NCI-H524 treated with DMSO at 0.1 percent for 48 hours (cell line): ENCODE results near the gene SKIL.
A peak's percentile ranks its signal among the peaks of the same experiment; 100 is the strongest.
"Not testable (repeated sequence)": the region's sequence is repeated elsewhere in the genome, so short reads cannot be mapped to it uniquely, and the experiment has no call there.

Source experiments
- DNase-seq: peaks from one replicate; lab custom pipeline; 2025; lab: John Stamatoyannopoulos, UW

SKIL gene, protein sequence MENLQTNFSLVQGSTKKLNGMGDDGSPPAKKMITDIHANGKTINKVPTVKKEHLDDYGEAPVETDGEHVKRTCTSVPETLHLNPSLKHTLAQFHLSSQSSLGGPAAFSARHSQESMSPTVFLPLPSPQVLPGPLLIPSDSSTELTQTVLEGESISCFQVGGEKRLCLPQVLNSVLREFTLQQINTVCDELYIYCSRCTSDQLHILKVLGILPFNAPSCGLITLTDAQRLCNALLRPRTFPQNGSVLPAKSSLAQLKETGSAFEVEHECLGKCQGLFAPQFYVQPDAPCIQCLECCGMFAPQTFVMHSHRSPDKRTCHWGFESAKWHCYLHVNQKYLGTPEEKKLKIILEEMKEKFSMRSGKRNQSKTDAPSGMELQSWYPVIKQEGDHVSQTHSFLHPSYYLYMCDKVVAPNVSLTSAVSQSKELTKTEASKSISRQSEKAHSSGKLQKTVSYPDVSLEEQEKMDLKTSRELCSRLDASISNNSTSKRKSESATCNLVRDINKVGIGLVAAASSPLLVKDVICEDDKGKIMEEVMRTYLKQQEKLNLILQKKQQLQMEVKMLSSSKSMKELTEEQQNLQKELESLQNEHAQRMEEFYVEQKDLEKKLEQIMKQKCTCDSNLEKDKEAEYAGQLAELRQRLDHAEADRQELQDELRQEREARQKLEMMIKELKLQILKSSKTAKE

GRCh38 chr3:170357176-170358041 is at the start of gene SKIL:
Gene SKIL, plus strand, starts transcription at chr3:170357715. Its CDS starts 2,617 bp downstream, at chr3:170360332.
- peak; percentile 77 for DNase-seq

- DNase-seq = no peak
These were observed 48.5 kb upstream of the SKIL start for GRCh38 chr3:170309046-170309445.

- DNase-seq = no peak
These were observed 39.6 kb upstream of the SKIL start for GRCh38 chr3:170317954-170318353.

GRCh38 chr3:170320461-170321121 is 36.9 kb upstream of the SKIL start:
- DNase-seq = no peak

DNA sequence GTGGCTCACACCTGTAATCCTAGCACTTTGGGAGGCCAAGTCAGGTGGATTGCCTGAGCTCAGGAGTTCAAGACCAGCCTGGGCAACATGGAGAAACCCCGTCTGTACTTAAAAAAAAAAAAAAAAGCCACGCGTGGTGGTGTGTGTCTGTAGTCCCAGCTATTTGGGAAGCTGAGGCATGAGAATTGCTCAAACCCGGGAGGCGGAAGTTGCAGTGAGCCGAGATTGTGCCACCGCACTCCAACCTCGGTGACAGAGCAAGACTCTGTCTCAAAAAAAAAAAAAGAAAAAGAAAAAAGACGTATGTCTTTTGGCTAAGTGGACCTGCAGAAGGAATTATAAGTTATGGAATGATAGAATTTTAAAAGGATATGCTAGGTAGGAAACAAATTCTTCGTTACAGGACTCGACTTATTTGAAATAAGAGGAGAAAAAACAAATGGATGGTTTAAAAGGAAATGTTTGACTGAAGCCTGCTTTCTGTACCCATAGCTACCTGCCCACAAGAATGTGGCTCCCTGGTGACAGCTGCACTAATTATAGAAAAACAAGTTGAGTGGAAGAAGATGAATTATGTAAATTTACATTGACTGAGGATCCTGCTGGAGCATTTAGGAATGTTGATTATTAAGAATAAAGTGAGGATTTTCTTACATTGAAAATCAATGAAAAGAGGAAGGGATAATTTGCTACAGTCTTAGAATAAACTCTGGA is 36.0 kb upstream of the SKIL start:
- no peak for DNase-seq

DNA sequence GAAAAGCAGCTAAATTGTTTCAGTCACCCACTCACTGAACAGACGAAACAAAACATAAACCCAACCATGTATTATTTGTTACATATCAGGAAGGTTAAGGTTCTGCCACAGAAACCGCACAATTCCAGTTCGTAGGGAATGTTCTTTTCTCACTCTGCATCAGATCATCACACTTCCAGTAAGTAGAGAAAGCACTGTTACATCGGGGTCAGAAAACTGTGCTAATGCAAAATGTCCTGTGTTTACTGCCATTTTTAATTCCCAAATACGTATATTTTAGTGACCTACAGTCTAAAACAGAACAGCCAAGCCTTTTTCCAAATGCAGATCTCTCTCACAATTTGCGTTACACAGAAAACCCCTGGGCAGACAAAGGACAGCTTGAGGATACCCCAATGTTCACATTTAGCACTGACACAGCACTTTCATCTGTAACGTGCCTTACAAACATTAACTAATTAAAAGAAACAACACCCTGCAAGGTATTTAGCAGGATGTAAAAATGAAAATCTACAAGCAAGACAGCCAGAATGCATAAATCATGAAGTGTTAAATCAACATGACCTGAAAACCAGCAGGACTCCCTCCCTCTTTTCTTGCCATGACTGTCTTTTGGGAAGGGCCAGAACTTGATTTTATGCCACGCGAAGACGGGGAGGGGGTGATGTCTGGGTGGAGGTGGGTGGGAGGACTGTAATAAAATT is 34.8 kb upstream of the SKIL start:
- DNase-seq = no peak

DNA sequence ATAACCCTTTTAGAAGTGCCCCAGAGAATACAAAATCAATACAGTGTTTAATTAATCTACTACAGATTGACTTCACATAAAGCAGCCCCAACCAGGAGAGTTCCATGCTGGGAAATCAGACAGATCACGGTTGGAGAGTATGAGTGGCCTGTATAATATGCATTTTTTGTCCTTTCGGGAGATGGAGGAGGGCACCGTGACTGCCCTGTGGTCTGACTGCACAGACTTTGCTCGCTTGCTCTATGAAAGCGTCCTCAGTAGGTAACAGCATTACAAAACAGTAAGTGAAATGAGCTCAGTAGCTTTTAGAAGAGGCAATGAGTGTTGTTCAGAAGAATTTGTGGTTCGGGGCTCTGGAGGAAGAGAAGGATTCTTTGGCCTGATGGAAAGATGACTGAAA is 34.2 kb upstream of the SKIL start:
- no peak for DNase-seq

GRCh38 chr3:170324962-170325361 is 32.6 kb upstream of the SKIL start:
- no peak for DNase-seq

DNA sequence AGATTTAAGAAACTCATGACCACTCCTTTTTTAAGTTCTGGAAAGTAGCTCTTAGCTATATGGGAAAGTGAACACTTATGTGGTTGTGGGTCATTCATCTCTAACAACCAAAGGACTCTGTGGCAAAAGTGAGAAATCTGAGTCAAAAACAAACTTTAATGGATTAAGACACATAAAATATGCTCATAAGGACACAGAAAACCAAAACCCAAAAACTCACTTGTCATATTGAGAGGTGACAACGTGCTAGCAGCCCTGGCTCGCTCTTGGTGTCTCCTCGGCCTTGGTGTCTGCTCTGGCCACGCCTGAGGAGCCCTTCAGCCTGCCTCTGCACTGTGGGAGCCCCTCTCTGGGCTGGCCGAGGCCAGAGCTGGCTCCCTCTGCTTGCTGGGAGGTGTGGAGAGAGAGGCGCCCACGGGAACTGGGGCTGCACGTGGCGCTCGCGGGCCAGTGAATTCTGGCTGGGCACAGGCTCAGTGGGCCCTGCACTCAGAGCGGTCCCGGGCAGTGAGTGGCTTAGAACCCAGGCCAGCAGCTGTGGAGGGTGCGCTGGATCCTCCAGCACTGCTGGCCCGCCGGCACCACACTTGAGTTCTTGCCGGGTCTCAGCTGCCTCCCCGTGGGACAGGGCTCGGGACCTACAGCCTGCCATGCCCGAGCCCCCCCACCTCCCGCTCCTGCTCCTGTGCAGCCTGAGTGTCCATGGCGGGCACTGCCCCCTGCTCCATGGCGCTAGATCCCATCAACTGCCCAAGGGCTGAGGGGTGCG is 30.3 kb upstream of the SKIL start:
- no peak for DNase-seq

DNA sequence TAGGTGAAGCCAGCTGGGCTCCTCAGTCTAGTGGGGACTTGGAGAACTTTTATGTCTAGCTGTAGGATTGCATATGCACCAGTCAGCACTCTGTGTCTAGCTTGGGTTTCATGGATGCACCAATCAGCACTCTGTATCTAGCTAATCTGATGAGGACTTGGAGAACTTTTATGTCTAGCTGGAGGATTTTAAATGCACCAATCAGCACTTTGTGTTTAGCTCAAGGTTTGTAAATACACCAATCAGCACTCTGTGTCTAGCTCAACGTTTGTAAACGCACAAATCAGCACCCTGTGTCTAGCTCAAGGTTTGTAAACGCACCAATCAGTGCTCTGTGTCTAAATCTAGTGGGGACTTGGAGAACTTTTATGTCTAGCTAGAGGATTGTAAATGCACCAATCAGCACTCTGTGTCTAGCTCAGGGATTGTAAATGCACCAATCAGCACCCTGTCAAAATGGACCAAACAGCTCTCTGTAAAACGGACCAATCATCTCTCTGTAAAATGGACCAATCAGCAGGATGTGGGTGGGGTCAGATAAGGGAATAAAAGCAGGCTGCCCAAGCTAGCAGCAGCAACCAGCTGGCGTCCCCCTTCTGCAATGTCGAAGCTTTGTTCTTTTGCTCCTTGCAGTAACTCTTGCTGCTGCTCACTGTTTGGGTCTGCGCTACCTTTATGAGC is 29.5 kb upstream of the SKIL start:
- DNase-seq = not testable (repeated sequence)

DNA sequence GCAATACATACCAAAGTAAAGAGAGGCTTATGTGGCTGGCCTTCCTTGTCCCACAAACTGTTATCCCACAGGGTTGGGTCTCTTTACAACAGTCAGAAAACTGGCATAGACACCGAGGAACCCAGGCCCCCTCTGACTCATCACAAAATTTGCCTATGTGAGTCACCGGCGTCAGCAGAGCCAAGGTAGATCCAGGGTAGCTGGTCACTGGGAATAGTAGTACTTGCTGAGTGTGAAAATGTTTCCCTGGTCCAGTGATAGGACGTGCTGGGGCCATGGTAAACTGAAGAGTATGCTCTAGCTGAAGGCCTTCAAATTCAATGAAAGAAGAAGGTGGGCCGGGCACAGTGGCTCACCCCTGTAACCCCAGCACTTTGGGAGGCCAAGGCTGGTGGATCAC is 27.1 kb upstream of the SKIL start:
- DNase-seq = no peak

DNA sequence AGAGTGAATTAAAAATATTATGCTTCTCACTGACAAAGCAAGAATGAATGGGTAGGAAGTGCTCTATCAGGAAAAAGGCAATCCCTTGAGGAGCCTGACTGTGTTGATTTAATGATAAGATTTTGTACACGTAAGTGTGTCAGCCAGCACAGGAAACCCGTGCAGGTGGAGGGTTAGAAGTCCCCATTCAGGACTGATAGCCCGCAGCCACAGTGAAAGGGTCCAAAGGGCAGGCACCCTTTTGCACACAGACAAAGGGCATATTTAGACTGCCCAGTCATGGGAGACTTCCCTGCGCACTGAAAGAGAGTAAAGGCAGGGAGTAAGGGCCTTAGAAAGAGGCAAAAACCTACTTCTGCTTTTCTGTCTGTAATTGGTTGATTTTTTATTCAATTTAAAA is 26.4 kb upstream of the SKIL start:
- DNase-seq = no peak

- DNase-seq = no peak
These were observed 20.1 kb upstream of the SKIL start for GRCh38 chr3:170337420-170337819.

DNA sequence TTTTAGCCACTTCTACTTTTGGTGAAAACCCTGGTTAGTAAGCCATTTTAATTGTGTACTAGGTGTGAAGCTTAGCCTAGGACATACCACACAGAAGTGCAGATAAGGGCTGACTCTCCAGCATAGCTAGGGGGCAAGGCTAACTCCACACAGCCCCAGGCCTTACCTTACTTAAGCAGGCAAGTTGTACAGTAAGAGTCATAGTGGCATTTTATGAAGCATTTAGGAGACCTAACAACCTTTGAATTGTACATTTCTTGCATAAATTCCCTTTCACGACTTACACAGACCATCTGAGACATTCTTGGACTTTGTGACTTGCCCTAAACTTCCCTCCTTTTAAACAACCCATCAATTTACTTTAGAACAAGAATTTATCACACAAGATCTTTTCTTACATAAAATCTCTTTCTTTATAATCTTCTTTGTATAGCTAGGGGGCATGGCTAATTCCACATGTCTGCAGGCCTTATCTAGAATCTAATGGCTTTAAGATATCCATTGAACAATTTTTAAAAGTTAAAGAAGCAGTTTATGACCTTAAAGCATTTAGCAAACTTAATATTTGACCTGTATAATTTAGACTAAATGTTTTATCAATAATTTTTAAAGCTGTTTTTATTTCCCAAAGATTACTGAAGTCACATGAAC is 18.7 kb upstream of the SKIL start:
- DNase-seq = no peak

DNA sequence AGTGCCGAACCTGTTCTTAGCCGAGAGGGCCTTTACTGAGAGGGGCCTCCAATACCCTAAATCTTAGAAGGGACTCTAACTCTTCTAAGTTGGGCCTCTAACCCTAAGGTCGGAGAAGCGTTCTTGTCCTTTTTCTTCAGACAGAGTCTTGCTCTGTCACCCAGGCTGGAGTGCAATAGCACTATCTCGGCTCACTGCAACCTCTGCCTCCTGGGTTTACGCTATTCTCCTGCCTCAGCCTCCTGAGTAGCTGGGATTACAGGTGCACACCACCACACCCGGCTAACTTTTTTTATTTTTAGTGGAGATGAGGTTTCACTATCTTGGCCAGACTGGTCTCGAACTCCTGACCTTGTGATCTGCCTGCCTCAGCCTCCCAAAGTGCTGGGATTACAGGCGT is 15.2 kb upstream of the SKIL start:
- DNase-seq = not testable (repeated sequence)

DNA sequence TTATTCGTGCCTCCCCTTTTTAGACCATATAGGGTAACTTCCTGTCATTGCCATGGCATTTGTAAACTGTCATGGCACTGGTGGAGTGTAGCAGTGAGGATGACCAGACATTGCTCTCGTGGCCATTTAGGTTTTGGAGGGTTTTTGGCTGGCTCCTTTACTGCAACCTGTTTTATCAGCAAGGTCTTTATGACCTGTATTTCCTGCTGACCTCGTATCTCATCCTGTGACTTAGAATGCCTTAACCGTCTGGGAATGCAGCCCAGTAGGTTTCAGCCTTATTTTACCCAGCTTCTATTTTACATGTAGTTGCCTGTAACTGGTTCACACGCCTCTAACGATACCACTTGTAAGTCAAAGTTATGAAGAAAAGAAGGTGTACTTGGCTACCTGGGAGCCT is 13.7 kb upstream of the SKIL start:
- not testable (repeated sequence) for DNase-seq

GRCh38 chr3:170344971-170345370 is 12.5 kb upstream of the SKIL start:
- DNase-seq = no peak

- no peak for DNase-seq
These were observed 10.8 kb upstream of the SKIL start for GRCh38 chr3:170346481-170347392.
